Left colon (tissue), 2 donors: ENCODE results near the gene WDR36. TPM values are rescaled to one million over a fixed set of nuclear protein-coding genes. Genes with fewer than 3 reads are reported as not detected.

Experiments used
- ATAC-seq: fragments of 200-7000 bp; cut with Tn5 transposase; one replicate; pipeline ENCODE4 v1.9.1; 2020; ENCODE audit warnings: mild to moderate bottlenecking, moderate library complexity
- DNase-seq, 2 donors: peaks; one replicate each; pipeline ENCODE4 v3.0.0-alpha.2; 2020
- intact Hi-C, 2 donors: fragments of 100-400 bp; cut with DNase I in 1 of 2; cut with micrococcal nuclease in 1 of 2; formaldehyde crosslinking; loops; one replicate each; pipeline versions ENCODE4 v1.11.2 to v1.14.0; 2022; cut with DNase I, micrococcal nuclease
- total RNA-seq, 2 donors: library from RNA; stranded (reverse); fragmentation: NEBNext Ultra II Directional; extraction: Animal tissue kit (Norgen Biotek cat#: 25700); gene quantifications; one replicate each; pipeline ENCODE4 v1.2.1, GENCODE V29; 2021
- donor health status: DM: no; HTN: no; CAD: no.
- donor health status: DM: yes; HTN: yes; CAD: no.

The WDR36 gene
- total RNA-seq, 2 donors from 2014 or later = 15.9 to 18.5 TPM

DNA sequence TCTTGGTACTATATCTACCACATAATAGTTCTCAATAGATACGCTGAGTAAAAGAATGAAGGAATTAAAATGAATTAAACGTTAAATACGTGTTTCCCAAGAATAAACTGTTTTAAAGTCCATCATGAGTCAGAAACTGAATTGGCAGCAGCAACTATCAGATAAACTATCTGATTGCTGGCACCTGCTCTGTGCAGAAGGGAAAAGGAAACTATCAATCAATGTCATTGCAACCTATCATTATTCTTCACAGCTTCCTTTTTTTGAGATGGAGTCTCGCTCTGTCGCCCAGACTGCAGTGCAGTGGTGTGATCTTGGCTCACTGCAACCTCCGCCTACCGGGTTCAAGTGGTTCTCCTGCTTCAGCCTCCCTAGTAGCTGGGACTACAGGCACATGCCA, 8.8 kb upstream of the WDR36 start:
- peak; percentile 27 for ATAC-seq
- DNase-seq = no peak
- intact Hi-C loops = no loop called here

DNA sequence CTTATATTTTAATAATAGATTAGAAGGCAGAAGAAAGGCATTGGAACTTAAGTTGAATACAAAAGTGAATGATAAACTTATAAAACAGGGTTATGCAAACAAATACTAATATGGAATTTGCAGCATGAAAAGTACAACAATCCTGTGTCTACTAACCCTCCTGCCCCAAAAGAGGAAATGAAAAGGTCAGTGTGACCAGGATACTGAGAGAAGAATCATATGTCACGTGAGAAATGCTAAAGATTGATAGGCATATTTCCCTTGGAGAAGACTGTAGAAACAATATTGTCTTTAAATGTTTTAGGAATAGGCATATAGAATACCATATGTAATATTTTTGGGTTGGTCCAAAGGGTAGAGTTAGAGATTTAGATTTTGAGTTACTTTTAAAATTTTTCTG, 3.8 kb downstream of the WDR36 start:
- ATAC-seq (no peak), DNase-seq (no peak)
- intact Hi-C loops = no loop called here

DNA sequence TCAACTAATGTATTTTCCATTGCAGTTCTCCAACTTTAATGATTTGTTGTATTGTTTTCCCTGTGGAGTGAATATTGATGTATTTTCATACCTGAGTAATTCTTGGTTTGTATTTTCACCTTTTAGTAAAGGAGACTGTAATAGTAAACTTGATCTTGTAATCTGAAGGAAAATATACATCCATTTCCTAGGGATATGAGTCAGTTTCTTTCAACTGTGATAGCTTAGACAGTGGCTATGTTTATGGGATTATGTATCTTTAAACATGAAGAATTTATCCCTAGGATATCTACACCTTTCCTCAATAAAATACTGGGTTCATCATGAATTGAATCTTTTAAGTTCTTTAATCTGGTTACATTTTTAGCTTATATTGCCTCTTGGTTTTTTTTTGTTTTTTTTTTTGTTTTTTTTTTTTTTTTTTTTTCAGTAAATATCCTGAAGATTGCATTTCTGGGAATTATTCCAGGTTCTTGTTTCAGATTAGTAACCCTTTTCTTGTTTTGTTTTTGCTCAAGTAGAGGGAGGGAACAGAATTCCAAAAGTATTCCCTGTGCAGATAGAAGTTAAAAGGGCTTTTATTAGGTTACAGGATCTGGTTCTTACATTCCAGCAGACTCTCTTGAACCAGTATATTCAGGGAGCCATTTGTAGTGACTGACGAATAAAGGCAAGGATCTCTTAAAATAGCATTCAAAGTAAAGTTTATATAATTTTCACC, 7.1 kb downstream of the WDR36 start:
- DNase-seq (no peak), ATAC-seq (no peak)
- intact Hi-C loops = no loop called here

DNA sequence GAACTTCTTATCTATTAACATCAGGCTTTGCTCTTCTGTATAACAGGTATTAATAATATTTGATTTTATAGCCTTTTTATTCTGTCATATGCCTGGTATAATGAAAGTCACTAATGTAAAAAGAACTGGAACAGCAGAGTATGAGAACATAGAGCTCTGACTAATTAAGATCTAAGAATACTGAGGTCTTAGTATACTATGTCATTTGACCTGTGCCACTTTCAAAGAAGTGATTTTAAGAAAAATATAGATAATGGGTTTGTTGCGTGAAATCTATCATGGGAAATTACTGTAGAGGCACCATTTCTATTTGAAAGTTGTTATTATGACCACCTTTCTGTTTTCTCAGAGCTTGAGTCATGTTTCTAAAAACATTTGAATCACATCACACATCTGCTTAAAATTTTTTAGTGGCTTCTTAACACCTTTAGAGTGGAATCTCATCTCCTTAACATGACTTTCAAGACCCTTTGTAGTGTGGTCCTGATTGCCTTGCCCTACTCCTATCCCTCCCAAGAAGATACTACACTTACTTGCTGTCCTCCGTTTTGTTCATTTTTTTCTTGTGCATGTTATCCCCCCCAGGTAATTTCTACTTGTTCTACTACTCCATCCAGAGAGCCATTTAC, 14.3 kb downstream of the WDR36 start:
- DNase-seq (no peak), ATAC-seq (no peak)
- intact Hi-C loops = no loop called here

DNA sequence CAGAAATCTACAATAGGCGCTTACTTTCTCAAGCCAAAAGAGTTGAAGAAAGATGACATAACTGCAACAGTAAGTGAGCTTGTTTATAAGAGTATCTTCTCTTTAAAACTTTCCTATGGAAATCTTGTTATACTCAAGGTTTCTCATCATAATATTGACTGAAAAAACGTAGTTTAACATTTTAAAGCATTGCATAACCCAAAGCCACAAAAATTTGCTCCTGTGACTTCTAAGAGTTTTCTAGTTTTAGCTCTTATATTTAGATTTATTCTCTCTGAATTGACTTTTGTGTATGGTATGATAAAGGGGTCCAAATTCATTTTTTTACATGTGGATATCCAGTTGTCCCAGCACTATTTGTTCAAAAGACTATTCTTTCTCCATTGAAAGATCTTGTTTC, 15.2 kb downstream of the WDR36 start:
- ATAC-seq = no peak
- intact Hi-C loops = no loop called here
- no peak for DNase-seq

DNA sequence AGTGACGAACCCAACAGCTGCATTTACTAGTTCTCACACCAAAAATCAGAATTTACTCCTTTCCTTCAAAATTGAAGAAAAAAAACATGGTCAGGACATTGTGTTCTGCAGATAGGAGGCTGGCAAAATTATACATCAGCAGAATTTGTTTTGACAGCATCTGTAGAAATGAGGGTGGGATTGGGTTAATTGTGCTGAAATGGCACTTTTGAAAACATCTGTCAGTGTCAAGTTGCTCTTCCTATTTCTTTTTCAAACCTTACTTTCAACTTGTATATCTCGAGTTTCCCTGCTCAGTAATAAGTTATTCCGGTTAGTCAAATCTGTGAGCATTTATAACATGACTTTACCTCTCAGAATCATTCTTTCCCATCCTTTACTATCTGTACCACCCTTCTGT, 19.8 kb downstream of the WDR36 start:
- ATAC-seq (no peak), DNase-seq (no peak)
- intact Hi-C loops = no loop called here

DNA sequence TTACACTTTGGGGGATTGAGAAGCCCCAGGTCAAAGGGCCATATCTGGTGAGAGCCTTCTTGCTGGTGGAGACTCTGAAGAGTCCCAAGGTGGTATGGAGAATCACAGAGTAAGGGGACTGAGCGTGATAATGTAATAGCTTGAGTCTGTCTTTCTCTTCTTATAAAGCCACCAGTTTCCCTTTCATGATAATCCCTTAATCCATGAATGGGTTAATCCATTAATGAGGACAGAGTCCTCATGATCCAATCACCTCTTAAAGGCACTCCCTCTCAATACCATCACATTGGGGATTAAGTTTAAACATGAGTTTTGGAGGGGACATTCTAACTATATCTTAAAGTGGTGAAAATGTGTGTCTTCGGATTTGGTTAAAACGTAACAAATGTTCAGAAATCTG, 21.5 kb downstream of the WDR36 start:
- DNase-seq = no peak
- intact Hi-C loops = no loop called here
- no peak for ATAC-seq

DNA sequence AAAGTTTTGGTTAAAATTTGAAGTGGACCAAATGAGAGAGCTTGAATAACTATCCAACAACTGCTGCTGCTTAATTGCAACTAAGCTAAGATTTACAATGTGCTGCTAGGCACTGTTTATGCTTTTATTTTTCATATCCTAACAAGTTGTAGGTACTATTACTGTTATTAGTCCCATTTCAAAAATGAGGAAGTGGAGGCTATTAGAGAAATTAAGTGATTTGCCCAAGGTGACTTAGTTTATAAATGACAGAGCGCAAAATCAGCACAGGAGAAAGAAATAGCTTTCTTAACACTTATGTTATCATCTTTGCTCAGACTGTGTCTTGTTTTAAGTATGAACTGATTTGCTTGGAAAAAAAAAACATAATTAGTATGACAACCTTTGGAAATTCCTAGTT, 23.1 kb downstream of the WDR36 start:
- DNase-seq (no peak), ATAC-seq (no peak)
- intact Hi-C loops = no loop called here

DNA sequence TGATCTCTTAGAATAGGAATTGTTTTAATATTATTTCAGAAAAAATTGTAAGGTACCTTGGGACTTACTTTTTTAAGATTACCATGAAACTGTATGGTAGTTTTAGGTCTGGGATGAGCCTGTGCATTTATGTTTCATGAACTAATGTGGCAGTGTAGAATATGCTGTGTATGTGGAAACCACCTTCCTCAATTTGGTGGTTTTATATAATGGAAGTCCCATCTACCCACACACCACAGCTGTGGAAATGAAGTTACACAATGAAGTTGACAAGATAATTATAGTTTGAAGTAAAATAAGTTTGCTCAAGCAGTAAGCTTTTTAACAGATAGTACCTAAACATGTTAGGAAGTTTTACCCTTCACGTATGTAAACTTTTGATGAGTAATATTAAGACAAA, 24.4 kb downstream of the WDR36 start:
- DNase-seq (no peak), ATAC-seq (no peak)
- intact Hi-C loops = no loop called here

DNA sequence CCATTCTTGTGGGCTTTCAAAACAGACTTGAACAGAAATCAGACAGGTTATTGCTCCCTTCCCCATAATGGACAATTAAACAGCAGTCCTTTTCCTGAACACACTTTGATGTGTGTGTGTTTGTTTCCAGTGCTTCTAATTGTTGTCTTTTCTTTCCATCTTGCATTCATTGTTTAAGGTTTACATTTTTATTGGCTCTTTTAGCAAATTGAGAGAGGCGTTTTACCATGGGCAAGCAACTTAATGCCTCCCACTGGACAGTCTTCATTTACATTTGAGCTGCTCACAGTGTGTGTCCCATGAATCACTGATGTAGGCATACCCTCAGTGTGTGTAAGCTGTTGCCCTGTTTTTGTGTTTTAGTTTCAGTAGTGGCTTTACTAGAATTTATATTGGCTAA, 25.0 kb downstream of the WDR36 start:
- intact Hi-C loops = no loop called here
- no peak for DNase-seq
- ATAC-seq = no peak

DNA sequence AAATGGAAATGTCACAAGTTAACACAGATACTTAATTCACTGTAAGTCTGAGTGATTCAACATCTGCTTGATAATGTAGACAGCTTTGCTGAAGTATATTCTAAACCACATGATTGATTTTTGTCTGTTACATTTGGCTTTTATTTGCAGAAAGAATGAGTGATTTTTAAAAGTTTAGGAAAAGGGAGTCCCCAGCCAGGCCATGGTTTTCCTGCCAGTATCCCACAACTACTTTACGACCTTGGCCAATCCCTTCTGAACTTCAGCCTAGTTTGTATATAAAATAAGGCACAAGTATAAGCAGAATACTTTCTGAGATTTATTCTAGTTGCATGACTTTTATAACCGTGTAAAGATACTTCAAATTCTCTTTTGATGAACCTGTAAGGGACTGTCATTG, 27.1 kb downstream of the WDR36 start:
- DNase-seq (no peak), ATAC-seq (no peak)
- intact Hi-C loops = no loop called here

DNA sequence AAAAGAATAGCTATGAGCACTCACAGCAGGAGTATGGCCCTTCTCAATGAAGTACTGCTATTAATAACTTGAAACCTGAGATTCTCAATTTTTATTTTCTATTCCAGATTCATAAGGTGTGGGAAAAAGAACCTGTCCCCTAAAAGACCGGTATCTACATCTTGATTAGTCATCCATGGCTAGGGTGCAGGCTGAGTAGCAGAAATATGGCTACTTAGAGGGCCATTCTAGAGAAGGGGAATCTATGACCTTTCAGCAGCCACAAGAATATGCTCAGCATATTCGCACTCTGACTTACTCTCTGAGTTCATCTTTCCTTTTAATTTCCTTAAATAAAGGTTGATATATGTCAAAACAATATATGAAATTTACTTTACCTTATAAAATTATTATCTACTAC, 27.7 kb downstream of the WDR36 start:
- ATAC-seq (no peak), DNase-seq (no peak)
- intact Hi-C loops = no loop called here

DNA sequence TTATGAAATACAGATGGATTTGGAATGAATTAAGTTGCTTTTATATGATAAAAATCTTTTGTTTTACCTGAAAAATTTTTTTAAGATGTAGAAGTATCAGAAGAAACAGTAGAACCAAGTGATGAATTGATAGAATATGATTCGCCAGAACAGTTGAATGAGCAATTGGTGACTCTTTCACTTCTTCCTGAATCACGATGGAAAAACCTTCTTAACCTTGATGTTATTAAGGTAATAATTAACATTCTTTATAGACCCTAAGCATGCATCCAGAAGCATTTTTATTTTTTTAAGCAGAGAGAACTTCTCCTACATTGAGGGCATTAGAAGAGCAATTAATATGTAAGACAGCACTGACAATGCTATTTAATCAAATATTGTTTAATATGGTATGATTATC, 28.8 kb downstream of the WDR36 start:
- ATAC-seq (no peak), DNase-seq (no peak)
- intact Hi-C loops = no loop called here

DNA sequence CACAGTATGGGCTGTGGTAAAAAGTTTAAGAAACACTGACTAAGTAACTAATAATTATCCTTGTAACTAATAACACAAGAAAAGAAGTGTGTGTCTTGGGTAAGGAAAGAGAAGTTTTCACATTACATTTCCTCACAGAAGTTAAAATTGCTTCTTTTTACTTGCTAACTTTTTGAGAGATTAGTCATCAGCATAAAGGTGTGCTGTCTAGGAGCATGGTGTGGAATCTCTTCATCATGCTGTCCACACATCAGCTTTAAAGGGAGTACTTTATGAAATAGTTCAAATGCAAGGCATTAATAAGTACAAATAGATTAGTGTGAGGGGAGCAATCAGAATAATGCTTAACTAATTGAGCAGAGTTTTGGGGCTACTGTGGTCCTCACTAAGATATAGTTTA, 29.8 kb downstream of the WDR36 start:
- intact Hi-C loops = no loop called here
- DNase-seq (no peak), ATAC-seq (no peak)

DNA sequence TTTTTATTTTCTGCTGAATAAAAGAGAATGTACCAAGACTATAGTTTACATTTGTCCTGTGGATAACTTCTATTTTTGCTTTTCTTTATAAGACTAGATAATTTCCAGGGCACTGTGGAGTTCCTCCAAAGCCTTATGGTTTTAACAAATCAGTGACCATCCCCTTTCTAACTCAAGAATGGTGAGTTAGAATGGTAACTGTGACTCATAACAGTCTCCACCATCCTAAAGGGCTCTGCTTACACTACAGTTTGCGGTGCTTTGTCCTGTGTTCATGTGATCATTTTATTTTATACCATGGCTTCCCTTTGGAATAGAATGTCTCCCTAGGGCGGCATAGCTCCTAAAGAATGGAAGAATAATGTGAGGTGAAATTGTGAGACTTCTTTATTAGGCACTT, 30.2 kb downstream of the WDR36 start:
- ATAC-seq = no peak
- intact Hi-C loops = no loop called here
- no peak for DNase-seq

DNA sequence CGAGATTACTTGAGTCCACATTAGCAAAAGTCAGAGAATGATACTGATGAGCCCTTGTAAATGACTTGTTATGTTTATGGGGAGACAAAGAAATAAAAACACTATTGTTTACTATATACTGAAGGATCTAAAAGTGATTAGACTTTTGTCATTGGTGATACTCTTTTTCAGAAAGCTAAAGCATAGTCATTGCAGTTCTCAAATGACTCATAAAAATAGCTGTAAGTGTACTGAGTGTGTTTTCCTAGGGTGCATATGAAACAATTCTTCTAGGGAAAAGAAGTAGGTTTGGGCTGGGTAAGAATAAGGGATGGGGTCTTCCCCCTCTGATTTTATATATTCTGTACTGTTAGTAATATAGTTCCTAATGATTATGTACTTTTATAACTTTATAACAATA, 32.6 kb downstream of the WDR36 start:
- ATAC-seq (no peak), DNase-seq (no peak)
- intact Hi-C loops = no loop called here

DNA sequence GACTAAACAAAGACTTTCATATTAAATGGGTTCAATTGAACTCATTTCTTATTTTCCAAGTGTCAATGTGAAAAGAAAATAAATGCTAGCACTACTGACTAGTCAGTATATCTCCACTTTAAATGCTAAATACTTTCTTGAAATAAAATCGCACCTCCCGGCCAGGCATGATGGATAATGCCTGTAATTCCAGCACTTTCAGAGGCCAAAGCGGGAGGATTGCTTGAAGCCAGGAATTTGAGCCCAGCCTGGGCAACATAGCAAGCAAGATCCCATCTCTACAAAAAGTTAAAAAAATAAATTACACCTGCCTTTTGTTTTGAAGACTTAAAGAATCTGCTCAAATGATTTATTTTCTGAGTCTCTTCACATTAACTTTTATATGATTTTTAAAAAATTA, 34.7 kb downstream of the WDR36 start:
- ATAC-seq = no peak
- intact Hi-C loops = no loop called here

DNA sequence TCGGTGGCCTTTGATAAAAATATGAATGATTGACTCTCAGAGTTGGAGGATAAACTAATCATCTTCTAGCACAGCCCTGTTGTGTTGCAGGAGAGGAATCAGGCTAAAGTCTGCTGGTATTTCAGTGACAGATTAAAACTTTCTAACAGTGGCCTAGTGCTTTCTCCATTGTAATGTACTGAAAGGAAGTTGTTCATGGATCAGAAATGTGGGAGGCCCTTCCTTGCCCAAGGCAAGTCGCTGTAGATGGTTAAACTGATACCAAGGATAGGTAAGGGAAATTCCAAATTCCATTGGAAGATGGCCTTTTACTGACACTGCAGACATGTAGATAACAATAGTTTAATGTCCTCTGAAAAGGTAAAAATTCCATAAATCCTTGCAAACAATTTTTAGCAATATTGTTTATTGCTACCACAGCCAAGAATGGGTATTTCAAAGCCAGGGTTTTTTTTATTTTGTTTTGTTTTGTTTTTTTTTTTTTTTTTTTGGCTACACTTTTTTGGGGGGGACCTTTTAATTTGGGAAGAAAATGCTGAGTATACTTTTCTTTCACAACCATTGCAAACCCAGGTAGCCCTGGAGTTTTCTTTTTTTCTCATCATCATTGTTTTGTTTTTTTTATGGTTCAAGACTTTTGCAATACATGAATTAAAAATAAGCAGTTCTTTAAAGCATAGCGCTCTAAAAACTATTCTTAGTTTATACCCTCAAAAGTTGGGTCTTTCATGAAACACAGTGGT, 35.5 kb downstream of the WDR36 start:
- DNase-seq = no peak
- intact Hi-C loops = no loop called here
- no peak for ATAC-seq

More for the DNA sequence above, 34.7 kb downstream of the WDR36 start:
- no peak for DNase-seq

DNA sequence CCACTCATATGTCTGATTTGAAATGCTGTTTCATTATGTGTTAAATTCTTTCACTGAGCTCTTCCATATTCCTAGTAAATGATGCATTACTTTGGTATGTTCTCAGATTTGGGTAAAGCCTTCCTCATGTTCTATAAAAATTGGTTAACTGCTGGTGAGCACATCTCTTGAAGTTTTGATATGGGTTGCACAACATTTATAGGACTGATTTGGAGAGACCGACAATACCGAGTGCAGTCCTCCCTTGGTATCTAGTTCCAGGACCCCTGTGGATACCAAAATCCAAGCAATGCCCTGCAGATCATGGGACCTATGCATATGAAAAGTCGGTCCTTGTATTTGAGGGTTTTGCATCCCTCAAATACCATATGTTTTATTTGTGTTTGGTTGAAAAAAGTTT, 37.8 kb downstream of the WDR36 start:
- no peak for DNase-seq
- intact Hi-C loops = no loop called here
- no peak for ATAC-seq

DNA sequence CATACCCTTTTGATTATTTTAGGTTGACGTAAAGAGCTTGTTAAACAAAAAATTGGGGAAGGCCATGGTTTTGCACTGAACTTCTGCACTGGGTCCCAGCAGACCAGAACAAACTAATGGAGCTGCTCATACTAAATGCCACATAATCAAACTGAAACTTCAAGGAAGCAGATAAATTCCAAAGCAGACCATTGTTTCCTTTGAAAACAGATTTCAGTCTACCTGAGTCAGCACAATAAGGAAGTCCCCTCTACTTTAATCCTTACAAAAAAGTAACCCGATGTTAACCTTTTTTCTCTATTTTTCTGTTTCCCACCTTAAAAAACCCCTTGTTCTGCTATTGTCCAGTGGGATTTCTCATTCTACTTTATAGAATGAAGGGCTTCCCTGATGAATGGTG, 39.2 kb downstream of the WDR36 start:
- intact Hi-C loops = no loop called here
- ATAC-seq (no peak), DNase-seq (no peak)
